ENCODE data around the gene HOXD9.

DNA sequence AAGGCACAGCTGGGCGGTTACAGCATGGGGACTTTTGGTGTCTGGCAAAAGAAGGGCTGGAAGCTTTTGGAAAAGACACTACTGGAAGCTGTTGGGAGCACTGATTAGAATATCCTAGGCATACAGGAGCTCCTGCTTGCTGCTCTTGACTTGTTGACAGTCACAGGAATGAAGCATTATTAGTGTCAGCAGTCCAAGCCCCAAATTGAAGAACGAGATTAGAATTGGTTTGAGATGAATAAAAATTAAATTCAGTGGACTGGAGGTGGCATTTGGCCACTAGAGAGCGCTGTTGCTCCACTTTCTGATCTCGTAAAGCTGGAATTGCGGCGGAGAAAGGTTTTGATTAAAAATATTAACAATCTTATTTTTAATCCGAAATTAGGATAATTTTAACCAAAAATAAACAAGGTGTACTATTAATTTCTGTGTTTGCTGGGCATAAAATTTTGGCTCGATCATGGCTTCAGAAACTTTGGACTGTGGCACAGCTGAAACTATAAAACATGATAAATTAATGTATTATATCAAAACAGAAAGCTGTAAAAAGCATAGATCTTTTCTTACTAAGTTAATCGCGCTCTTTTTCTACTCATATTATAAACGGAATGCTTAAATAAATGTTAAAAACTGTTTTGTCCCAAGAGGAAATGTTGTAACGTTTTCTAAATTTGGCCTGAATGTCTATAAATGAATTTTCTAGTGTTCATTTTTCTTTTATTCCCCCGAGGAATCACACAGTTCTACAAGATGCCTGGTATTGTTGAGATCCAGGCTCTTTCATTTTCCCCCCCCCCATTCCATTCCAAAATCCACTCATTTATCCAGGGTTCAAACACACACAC, 4.6 kb downstream of the HOXD9 start:
- TF ChIP-seq, protein P1, sequence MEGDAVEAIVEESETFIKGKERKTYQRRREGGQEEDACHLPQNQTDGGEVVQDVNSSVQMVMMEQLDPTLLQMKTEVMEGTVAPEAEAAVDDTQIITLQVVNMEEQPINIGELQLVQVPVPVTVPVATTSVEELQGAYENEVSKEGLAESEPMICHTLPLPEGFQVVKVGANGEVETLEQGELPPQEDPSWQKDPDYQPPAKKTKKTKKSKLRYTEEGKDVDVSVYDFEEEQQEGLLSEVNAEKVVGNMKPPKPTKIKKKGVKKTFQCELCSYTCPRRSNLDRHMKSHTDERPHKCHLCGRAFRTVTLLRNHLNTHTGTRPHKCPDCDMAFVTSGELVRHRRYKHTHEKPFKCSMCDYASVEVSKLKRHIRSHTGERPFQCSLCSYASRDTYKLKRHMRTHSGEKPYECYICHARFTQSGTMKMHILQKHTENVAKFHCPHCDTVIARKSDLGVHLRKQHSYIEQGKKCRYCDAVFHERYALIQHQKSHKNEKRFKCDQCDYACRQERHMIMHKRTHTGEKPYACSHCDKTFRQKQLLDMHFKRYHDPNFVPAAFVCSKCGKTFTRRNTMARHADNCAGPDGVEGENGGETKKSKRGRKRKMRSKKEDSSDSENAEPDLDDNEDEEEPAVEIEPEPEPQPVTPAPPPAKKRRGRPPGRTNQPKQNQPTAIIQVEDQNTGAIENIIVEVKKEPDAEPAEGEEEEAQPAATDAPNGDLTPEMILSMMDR (IDR thresholded peaks at IDR 0.05): peak; percentile 54 to 99 (median 87)
- no peak for TF ChIP-seq POLR2A (IDR thresholded peaks at IDR 0.05)

All from body of pancreas (tissue), 4 donors.